H9 (cell line): ENCODE results near the gene ZMIZ1. TPM values are rescaled to one million over a fixed set of nuclear protein-coding genes. Genes with fewer than 3 reads are reported as not detected.

Experiments used
- DNase-seq: peaks from one replicate; pipeline ENCODE4 v3.0.0-alpha.2; 2017
- H2AFZ ChIP-seq: one replicate; pipeline ENCODE4 v1.6.1; 2013; ENCODE audit warnings: mild to moderate bottlenecking, low read length, control low read depth, moderate library complexity
- H2AK5ac ChIP-seq: 2 replicates; pipeline ENCODE4 v1.6.1; 2013; ENCODE audit warnings: low read length, control low read depth, mixed read lengths; ENCODE audit not compliant: insufficient read length
- H2BK120ac ChIP-seq: one replicate; pipeline ENCODE4 v1.6.1; 2013; ENCODE audit warnings: low read depth, mild to moderate bottlenecking, low read length, control low read depth, inconsistent platforms; ENCODE audit not compliant: poor library complexity, severe bottlenecking
- H2BK12ac ChIP-seq: 2 replicates; pipeline ENCODE4 v1.6.1; 2013; ENCODE audit warnings: low read length, control low read depth, mixed read lengths, low read depth; ENCODE audit not compliant: insufficient read length
- H2BK15ac ChIP-seq: 2 replicates; pipeline ENCODE4 v1.6.1; 2013; ENCODE audit warnings: low read depth, low read length, control low read depth
- H2BK20ac ChIP-seq: one replicate; pipeline ENCODE4 v1.6.1; 2013; ENCODE audit warnings: low read depth, mild to moderate bottlenecking, low read length, control low read depth, inconsistent platforms; ENCODE audit not compliant: poor library complexity, severe bottlenecking
- H2BK5ac ChIP-seq: 2 replicates; pipeline ENCODE4 v1.6.1; 2013; ENCODE audit warnings: low read length, control low read depth, mixed read lengths; ENCODE audit not compliant: insufficient read length
- H3K14ac ChIP-seq: 2 replicates; pipeline ENCODE4 v1.6.1; 2013; ENCODE audit warnings: low read length, control low read depth; ENCODE audit not compliant: insufficient read depth
- H3K18ac ChIP-seq: 2 replicates; pipeline ENCODE4 v1.6.1; 2013; ENCODE audit warnings: low read depth, mild to moderate bottlenecking, mixed read lengths, low read length, control low read depth; ENCODE audit not compliant: insufficient read length
- H3K23ac ChIP-seq: 2 replicates; pipeline ENCODE4 v1.6.1; 2013; ENCODE audit warnings: low read length, control low read depth, mixed read lengths, low read depth; ENCODE audit not compliant: insufficient read length
- H3K23me2 ChIP-seq: 2 replicates; pipeline ENCODE4 v1.6.1; 2013; ENCODE audit warnings: low read depth, mild to moderate bottlenecking, mixed read lengths, low read length, control low read depth; ENCODE audit not compliant: insufficient read length, poor library complexity, severe bottlenecking
- H3K27ac ChIP-seq: 2 replicates; pipeline ENCODE4 v1.5.1; 2013; ENCODE audit warnings: low read length, control low read depth, mixed read lengths, low read depth; ENCODE audit not compliant: insufficient read length
- H3K27me3 ChIP-seq: 2 replicates; pipeline ENCODE4 v1.6.1; 2013; ENCODE audit warnings: low read length, control low read depth, inconsistent platforms; ENCODE audit not compliant: insufficient read depth
- H3K4ac ChIP-seq: 2 replicates; pipeline ENCODE4 v1.6.1; 2013; ENCODE audit warnings: low read depth, mild to moderate bottlenecking, control low read depth, inconsistent platforms, low read length, moderate library complexity
- H3K4me1 ChIP-seq: 2 replicates; pipeline ENCODE4 v1.6.1; 2013; ENCODE audit warnings: low read length, control low read depth, inconsistent platforms; ENCODE audit not compliant: insufficient read depth
- H3K4me2 ChIP-seq: 2 replicates; pipeline ENCODE4 v1.6.1; 2013; ENCODE audit warnings: low read length, control low read depth, mixed read lengths; ENCODE audit not compliant: insufficient read length, insufficient read depth
- H3K56ac ChIP-seq: 2 replicates; pipeline ENCODE4 v1.6.1; 2013; ENCODE audit warnings: low read depth, mild to moderate bottlenecking, mixed read lengths, low read length, control low read depth; ENCODE audit not compliant: insufficient read length
- H3K79me1 ChIP-seq: 2 replicates; pipeline ENCODE4 v1.6.1; 2013; ENCODE audit warnings: low read depth, mild to moderate bottlenecking, moderate library complexity, low read length, control low read depth, inconsistent platforms; ENCODE audit not compliant: insufficient read depth, poor library complexity, severe bottlenecking
- H3K79me2 ChIP-seq: 2 replicates; pipeline ENCODE4 v1.6.1; 2013; ENCODE audit warnings: low read length, control low read depth, inconsistent platforms; ENCODE audit not compliant: insufficient read depth
- H3K9ac ChIP-seq: 2 replicates; pipeline ENCODE4 v1.6.1; 2013; ENCODE audit warnings: low read length, control low read depth, mixed read lengths; ENCODE audit not compliant: insufficient read length; ENCODE audit errors: extremely low read depth
- H3K9me3 ChIP-seq: one replicate; pipeline ENCODE4 v1.6.1; 2013; ENCODE audit warnings: low read depth, low read length, inconsistent platforms; ENCODE audit not compliant: control insufficient read depth
- H3T11ph ChIP-seq: one replicate; pipeline ENCODE4 v1.6.1; 2013; ENCODE audit warnings: mild to moderate bottlenecking, low read length, control low read depth, inconsistent platforms
- H4K20me1 ChIP-seq: one replicate; pipeline ENCODE4 v1.6.1; 2013; ENCODE audit not compliant: control insufficient read depth, insufficient read length, insufficient read depth
- H4K5ac ChIP-seq: 2 replicates; pipeline ENCODE4 v1.6.1; 2013; ENCODE audit warnings: low read depth, mild to moderate bottlenecking, mixed read lengths, low read length, control low read depth; ENCODE audit not compliant: insufficient read length
- H4K8ac ChIP-seq: replicated peaks from 2 replicates; pipeline ENCODE4 v1.6.1; 2013; ENCODE audit warnings: low read length, control low read depth, mixed read lengths, low read depth; ENCODE audit not compliant: insufficient read length
- H4K91ac ChIP-seq: 2 replicates; pipeline ENCODE4 v1.6.1; 2013; ENCODE audit warnings: low read depth, mild to moderate bottlenecking, moderate library complexity, mixed read lengths, low read length, control low read depth; ENCODE audit not compliant: insufficient read length
- H3K27ac Mint-ChIP-seq, 3 experiments: 2 replicates in 2 of 3; 3 replicates in 1 of 3; pipeline ENCODE4 v1.8.0; 2020 to 2021; ENCODE audit warnings: mixed read lengths in 3 of 3, mild to moderate bottlenecking in 1 of 3, moderate library complexity in 1 of 3
- H3K27me3 Mint-ChIP-seq: 2 replicates; pipeline ENCODE4 v1.8.0; 2021; ENCODE audit warnings: low read depth, mild to moderate bottlenecking, moderate library complexity, mixed read lengths
- H3K36me3 Mint-ChIP-seq, 3 experiments: 2 replicates in 2 of 3; 3 replicates in 1 of 3; pipeline ENCODE4 v1.8.0; 2020 to 2021; ENCODE audit warnings: low read depth in 3 of 3, mixed read lengths in 3 of 3; ENCODE audit not compliant: insufficient read depth in 1 of 3
- H3K4me1 Mint-ChIP-seq, 2 experiments: 2 replicates each; pipeline ENCODE4 v1.8.0; 2020; ENCODE audit warnings: mixed read lengths in 2 of 2
- H3K4me3 Mint-ChIP-seq, 2 experiments: 2 replicates in 1 of 2; 3 replicates in 1 of 2; pipeline ENCODE4 v1.8.0; 2020 to 2021; ENCODE audit warnings: mild to moderate bottlenecking in 2 of 2, mixed read lengths in 2 of 2, moderate library complexity in 1 of 2
- H3K9me3 Mint-ChIP-seq, 2 experiments: 2 replicates in 1 of 2; 3 replicates in 1 of 2; pipeline ENCODE4 v1.8.0; 2020; ENCODE audit warnings: mild to moderate bottlenecking in 2 of 2, mixed read lengths in 2 of 2, moderate library complexity in 1 of 2
- WGBS: extraction: QIAGEN DNeasy Blood & Tissue Kit; methylation state at CpG from one replicate; pipeline ENCODE4 v1.1.7; 2013; ENCODE audit warnings: missing lambda C conversion rate, low lambda C conversion rate, mixed read lengths; ENCODE audit not compliant: insufficient read length; ENCODE audit errors: extremely low coverage; 5-methylcytosine and 5-hydroxymethylcytosine counted together
- total RNA-seq: library from RNA; stranded (reverse); gene quantifications from 2 replicates; pipeline ENCODE4 v1.2.1, GENCODE V29; 2021
- TF ChIP-seq, protein P1 (sequence below): fragments of 200-600 bp; sonication (generic); conservative IDR thresholded peaks from 3 replicates; pipeline ENCODE4 v1.8.0; 2021; ENCODE audit warnings: antibody characterized with exemption, mild to moderate bottlenecking

ZMIZ1 gene
- total RNA-seq, 1 experiment from 2014 or later: 36.9 TPM

GRCh38 chr10:79137826-79138225 is 69.1 kb downstream of the ZMIZ1 start:
- H2BK12ac ChIP-seq: no peak overlapping the region

More at GRCh38 chr10:79137826-79138225, 69.1 kb downstream of the ZMIZ1 start:
- no peak overlapping the region for H3K4ac ChIP-seq
- H3K9me3 ChIP-seq: no peaks in the 10 kb centered on the region
- Mint-ChIP-seq H3K4me3 (no peak overlapping the region), H3K4me1 (peaks cover 58 to 64% of the 10 kb centered on the region in 2 experiments), H3K27ac (peak overlapping the region in 1 of 3 experiments; percentile 65; a peak in 1 of 7 replicates), H3K36me3 (peaks cover 5 to 23% (median 15%) of the 10 kb centered on the region in 3 experiments; a peak in 6 of 7 replicates), H3K27me3 (no peaks in the 10 kb centered on the region), H3K9me3 (no peaks in the 10 kb centered on the region)
- H3K79me1 ChIP-seq: peaks cover 2% of the 10 kb centered on the region
- H2BK15ac ChIP-seq: no peak overlapping the region
- no peaks in the 10 kb centered on the region for H3K23me2 ChIP-seq
- no peak overlapping the region for H2AK5ac ChIP-seq
- H3K23ac ChIP-seq: no peak overlapping the region
- TF ChIP-seq, protein P1, sequence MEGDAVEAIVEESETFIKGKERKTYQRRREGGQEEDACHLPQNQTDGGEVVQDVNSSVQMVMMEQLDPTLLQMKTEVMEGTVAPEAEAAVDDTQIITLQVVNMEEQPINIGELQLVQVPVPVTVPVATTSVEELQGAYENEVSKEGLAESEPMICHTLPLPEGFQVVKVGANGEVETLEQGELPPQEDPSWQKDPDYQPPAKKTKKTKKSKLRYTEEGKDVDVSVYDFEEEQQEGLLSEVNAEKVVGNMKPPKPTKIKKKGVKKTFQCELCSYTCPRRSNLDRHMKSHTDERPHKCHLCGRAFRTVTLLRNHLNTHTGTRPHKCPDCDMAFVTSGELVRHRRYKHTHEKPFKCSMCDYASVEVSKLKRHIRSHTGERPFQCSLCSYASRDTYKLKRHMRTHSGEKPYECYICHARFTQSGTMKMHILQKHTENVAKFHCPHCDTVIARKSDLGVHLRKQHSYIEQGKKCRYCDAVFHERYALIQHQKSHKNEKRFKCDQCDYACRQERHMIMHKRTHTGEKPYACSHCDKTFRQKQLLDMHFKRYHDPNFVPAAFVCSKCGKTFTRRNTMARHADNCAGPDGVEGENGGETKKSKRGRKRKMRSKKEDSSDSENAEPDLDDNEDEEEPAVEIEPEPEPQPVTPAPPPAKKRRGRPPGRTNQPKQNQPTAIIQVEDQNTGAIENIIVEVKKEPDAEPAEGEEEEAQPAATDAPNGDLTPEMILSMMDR: no peak
- H3K4me2 ChIP-seq: no peak overlapping the region
- no peak overlapping the region for H3K18ac ChIP-seq
- H2BK5ac ChIP-seq: no peak overlapping the region
- no peak overlapping the region for H3T11ph ChIP-seq
- DNase-seq: no peak
- H3K27ac ChIP-seq: no peak overlapping the region
- no peak overlapping the region for H3K14ac ChIP-seq
- no peak overlapping the region for H3K9ac ChIP-seq
- no peaks in the 10 kb centered on the region for H3K27me3 ChIP-seq
- no CpG with 5 or more reads among the region's 13 CpGs for WGBS
- H3K56ac ChIP-seq: no peak overlapping the region
- no peak overlapping the region for H4K8ac ChIP-seq
- H4K20me1 ChIP-seq: no peaks in the 10 kb centered on the region
- H4K5ac ChIP-seq: no peak overlapping the region
- H2BK120ac ChIP-seq: no peak overlapping the region
- H2BK20ac ChIP-seq: no peak overlapping the region
- H3K79me2 ChIP-seq: no peaks in the 10 kb centered on the region
- no peak overlapping the region for H4K91ac ChIP-seq
- H3K4me1 ChIP-seq: peaks cover 5% of the 10 kb centered on the region; the same call in 1 of the 2 replicates
- no peak overlapping the region for H2AFZ ChIP-seq
